HG03460 (cell line): Measurements from ENCODE around the gene SOX15.
"Not testable (repeated sequence)": the region's sequence is repeated elsewhere in the genome, so short reads cannot be mapped to it uniquely, and the experiment has no call there.

Experiments used
- ATAC-seq: cut with Tn5 transposase; IDR thresholded peaks from one replicate; pipeline ENCODE4 v1.9.1; 2021; ENCODE audit not compliant: unreplicated experiment

The SOX15 gene

GRCh38 chr17:7589891-7590691 is at the start of gene SOX15:
Gene SOX15, minus strand, starts transcription at chr17:7590094. Its CDS starts 418 bp downstream, at chr17:7589676.
- ATAC-seq, result no peak

GRCh38 chr17:7636163-7636562 is 46.3 kb upstream of the SOX15 start:
- no peak for ATAC-seq

GRCh38 chr17:7634384-7634783 is 44.5 kb upstream of the SOX15 start:
- ATAC-seq, result no peak

GRCh38 chr17:7633093-7633492 is 43.2 kb upstream of the SOX15 start:
- ATAC-seq, result no peak

GRCh38 chr17:7632492-7632894 is 42.6 kb upstream of the SOX15 start:
- ATAC-seq, result no peak

GRCh38 chr17:7631398-7632380 is 41.8 kb upstream of the SOX15 start:
- ATAC-seq, result no peak

GRCh38 chr17:7629939-7630571 is 40.2 kb upstream of the SOX15 start, which contains the start of gene SHBG:
Gene SHBG, plus strand, starts transcription at chr17:7630135. Its CDS starts 38 bp downstream, at chr17:7630173.
- no peak for ATAC-seq

GRCh38 chr17:7627250-7628121 is 37.6 kb upstream of the SOX15 start, which contains the start of gene SAT2:
Gene SAT2, minus strand, starts transcription at chr17:7627821. Its CDS starts 186 bp downstream, at chr17:7627635.
- ATAC-seq, result peak; percentile 77

GRCh38 chr17:7626956-7627249 is 37.0 kb upstream of the SOX15 start:
- no peak for ATAC-seq

- ATAC-seq, result no peak
These were observed 36.4 kb upstream of the SOX15 start for GRCh38 chr17:7626307-7626706.

GRCh38 chr17:7625749-7626148 is 35.9 kb upstream of the SOX15 start:
- not testable (repeated sequence) for ATAC-seq

- no peak for ATAC-seq
These were observed 33.8 kb upstream of the SOX15 start for GRCh38 chr17:7623661-7624060.

- ATAC-seq, result no peak
These were observed 30.9 kb upstream of the SOX15 start for GRCh38 chr17:7620835-7621234.

GRCh38 chr17:7618608-7619007 is 28.7 kb upstream of the SOX15 start:
- no peak for ATAC-seq

- ATAC-seq, result no peak
These were observed 25.4 kb upstream of the SOX15 start for GRCh38 chr17:7615265-7615747.

- ATAC-seq, result peak; percentile 85
These were observed 24.8 kb upstream of the SOX15 start, which contains the start of gene FXR2 for GRCh38 chr17:7614425-7615264. Gene FXR2, minus strand, starts transcription at chr17:7614897. Its CDS starts 365 bp downstream, at chr17:7614532.

GRCh38 chr17:7613769-7614424 is 24.0 kb upstream of the SOX15 start:
- no peak for ATAC-seq

GRCh38 chr17:7612294-7612640 is 22.4 kb upstream of the SOX15 start:
- ATAC-seq, result no peak
